GM18517 (cell line): ENCODE data around the gene FPGT.
"Not testable (repeated sequence)": the region's sequence is repeated elsewhere in the genome, so short reads cannot be mapped to it uniquely, and the experiment has no call there.

ENCODE experiments used
- ATAC-seq: cut with Tn5 transposase; IDR thresholded peaks from one replicate; pipeline ENCODE4 v1.9.1; 2021; ENCODE audit warnings: mild to moderate bottlenecking, moderate library complexity; ENCODE audit not compliant: unreplicated experiment

FPGT gene

GRCh38 chr1:74197657-74198552 lies at the start of gene FPGT, which contains the start of gene LRRIQ3:
Gene FPGT (plus strand): TSS chr1:74198242. CDS start chr1:74198279, 37 bp downstream.
Gene LRRIQ3 (minus strand): TSS chr1:74198176. CDS start chr1:74183684, 14,492 bp downstream.
- peak; percentile 94 for ATAC-seq

GRCh38 chr1:74160046-74160445 lies 38.0 kb upstream of the FPGT start:
- ATAC-seq = no peak

DNA sequence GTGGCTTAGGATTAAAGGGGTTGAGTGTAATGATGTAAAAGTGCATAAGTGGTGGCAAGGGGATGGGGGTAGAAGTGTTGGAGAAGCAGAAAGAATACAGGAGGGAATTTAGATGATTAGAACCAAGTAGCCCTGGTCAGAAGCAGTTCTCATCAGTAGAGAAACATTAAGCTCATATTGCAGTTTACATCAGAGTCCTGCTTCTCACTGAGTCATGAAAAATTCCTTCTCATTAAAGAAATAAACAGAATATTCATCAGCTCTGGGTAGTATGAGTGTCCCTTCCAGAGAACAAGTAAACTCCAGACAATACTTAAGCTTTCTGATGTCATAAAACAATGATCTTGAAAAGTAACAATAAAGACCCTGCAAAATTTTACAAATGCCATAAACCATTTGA lies 36.5 kb upstream of the FPGT start:
- ATAC-seq = no peak

GRCh38 chr1:74162333-74162732 lies 35.7 kb upstream of the FPGT start:
- ATAC-seq = no peak

- not testable (repeated sequence) for ATAC-seq
Observed at GRCh38 chr1:74174423-74174822, 23.6 kb upstream of the FPGT start.

DNA sequence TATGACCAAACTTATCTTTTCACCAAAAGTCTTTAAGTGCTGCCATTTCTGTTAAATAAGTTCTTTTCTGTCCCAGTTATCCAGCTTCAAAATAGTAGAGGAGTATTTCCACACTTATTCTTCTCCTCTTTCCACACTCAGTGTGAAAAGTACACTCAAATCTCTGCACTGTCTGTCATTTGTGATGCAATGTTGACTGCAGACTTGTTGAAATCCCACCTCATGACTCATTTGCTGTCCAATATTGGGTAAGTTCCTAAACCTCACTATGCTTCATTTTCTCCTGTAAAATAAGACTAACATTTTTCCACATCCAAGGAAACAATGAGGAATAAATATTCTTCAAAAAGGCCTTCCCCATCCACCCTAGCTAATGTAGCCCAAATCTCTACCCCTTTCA lies 17.6 kb upstream of the FPGT start:
- ATAC-seq = no peak

DNA sequence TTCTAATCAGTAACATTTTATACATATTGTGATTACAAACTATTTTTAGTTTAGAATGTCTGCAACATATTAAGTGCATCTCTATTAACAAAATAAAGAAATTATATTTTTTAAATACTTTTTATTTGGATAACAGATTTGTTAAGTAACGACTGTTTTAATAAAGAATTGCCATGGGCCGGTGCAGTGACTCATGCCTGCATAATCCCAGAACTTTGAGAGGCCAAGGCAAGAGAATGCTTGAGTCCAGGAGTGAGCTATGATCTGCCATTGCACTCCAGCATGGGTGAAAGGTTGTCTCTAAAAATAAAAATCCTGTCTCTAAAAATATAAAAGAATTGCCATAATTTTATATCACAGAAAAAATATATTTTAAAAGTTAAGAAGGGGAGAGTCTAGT lies 4.1 kb upstream of the FPGT start:
- ATAC-seq = no peak

DNA sequence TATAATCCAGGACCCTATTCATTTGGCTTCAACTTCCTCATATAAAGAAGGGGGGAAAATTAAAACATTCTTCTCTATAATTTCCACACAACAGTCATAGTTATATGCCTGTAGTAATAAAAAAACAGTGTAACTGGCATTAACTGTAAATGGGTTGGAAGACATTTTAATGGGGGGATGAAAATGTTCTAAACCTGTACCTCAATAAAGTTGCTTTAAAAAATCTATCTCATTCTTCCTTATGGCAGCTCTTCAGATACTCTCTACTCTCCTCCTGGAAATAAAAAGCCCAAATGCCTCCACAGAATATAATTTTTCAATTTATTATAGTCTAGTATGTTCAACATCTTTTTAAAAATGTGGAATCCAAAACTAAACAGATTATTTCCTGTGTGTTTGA lies 2.7 kb upstream of the FPGT start:
- no peak for ATAC-seq

GRCh38 chr1:74197255-74197654 lies 787 bp upstream of the FPGT start:
- ATAC-seq = no peak

GRCh38 chr1:74199504-74199903 lies 1.5 kb downstream of the FPGT start:
- no peak for ATAC-seq

GRCh38 chr1:74205266-74205665 lies 7.2 kb downstream of the FPGT start:
- ATAC-seq = no peak

GRCh38 chr1:74215229-74215628 lies 17.2 kb downstream of the FPGT start:
- ATAC-seq = no peak

DNA sequence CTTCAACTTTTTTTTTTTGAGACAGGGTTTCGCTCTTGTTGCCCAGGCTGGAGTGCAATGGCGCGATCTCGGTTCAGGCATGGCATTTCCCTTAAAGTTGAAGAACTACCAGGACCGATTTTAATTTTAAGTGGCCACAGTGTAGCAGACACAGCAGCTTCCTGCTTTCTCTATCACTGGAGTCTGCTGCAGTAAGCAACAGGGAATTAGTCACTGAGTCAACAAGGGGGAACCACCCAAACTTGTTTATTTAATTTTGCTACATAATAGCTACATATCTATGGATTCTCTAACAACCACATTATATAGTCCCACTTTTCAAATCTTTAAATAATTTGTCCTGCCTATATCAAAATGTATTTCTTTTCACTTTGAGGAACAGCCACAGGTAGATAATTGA lies 24.7 kb downstream of the FPGT start:
- ATAC-seq = no peak

GRCh38 chr1:74223453-74223852 lies 25.4 kb downstream of the FPGT start:
- ATAC-seq = no peak

DNA sequence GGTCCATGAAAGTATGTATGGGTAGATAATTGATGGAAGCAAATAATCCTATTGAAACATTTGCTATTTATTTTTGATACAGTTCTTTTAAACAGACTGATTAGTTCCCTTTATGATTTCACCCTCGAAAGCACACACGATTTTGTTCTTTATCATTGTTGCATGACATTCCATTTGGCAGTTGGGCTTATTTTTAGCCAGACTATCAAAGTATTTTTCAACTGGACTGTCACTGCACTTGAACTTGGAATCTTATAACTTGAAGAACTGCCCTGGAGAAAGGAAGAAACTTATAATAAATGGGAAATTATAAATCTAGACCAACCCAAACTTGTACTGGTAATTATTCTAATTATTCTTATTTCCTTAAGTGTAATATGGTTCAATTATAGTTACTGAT lies 37.1 kb downstream of the FPGT start, which contains the start of gene TNNI3K:
Gene TNNI3K, plus strand, starts transcription at position 235 of the 400 bp plus-strand sequence. Its CDS starts 65 bp downstream, at position 300.
- ATAC-seq = no peak

- no peak for ATAC-seq
Observed at GRCh38 chr1:74236440-74236839, 38.4 kb downstream of the FPGT start.

- ATAC-seq = no peak
Observed at GRCh38 chr1:74237035-74237434, 39.0 kb downstream of the FPGT start.

GRCh38 chr1:74237787-74238186 lies 39.7 kb downstream of the FPGT start:
- no peak for ATAC-seq

DNA sequence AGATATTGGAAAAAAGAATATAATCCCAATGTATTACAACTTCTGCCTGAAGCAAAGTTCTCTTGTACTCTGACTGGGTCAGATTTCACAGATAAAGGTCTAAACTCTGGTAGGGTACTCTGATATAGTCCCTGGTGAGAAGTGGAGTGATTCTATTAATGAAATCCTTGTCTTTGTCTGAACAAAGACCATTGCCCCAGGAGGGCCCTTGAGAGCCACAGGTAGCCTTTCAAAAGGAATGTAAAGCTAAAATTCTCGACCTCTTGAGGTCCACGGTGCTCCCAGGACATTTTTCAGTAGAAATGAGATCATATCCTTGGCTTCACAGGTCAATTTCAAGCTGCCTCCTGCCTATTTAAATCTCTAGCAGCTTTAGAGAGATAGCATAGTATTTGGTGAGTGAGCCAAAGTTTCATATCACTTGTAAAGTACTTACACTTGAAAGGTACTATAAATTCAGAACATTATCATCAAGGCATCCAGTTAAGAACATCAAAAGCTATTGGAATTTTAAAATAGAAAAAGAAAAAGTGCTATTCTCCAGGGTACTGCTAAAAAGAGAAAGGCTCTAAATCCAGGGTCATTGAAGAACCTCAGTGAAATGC lies 47.2 kb downstream of the FPGT start:
- ATAC-seq = no peak

DNA sequence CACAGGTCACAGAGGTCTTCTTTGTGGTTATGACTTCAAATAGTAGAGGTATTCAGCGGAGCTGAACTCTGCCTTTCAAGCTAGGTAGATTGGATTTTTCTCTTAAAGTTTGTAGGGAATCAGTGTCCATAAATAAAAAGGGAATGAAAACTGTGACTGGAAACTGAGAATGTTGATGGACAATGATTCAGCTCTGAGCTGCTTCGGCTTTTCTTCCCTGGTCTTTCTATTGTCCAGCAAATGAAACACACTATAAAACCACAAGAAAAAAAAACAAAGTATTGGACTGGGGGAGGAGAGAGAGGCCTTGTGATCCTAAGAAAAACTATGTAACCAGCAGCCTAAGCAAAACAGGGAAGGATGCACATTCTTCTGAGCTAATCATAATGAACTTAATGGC lies 48.3 kb downstream of the FPGT start:
- ATAC-seq = no peak

GRCh38 chr1:74247881-74248528 lies 50.0 kb downstream of the FPGT start:
- ATAC-seq = no peak
